GM23338 (cell line): Measurements from ENCODE around the gene IST1. TPM values are rescaled to one million over a fixed set of nuclear protein-coding genes. Genes with fewer than 3 reads are reported as not detected.
"Not testable (repeated sequence)": the region's sequence is repeated elsewhere in the genome, so short reads cannot be mapped to it uniquely, and the experiment has no call there.

Experiments
- ATAC-seq: fragments of 200-7000 bp; cut with Tn5 transposase; 3 replicates; pipeline ENCODE4 v1.9.1; 2020
- DNase-seq: peaks from one replicate; pipeline ENCODE4 v3.0.0-alpha.2; 2015; ENCODE audit warnings: low spot score
- H2AFZ ChIP-seq: fragments of 200-600 bp; sonication (generic); 2 replicates; pipeline ENCODE4 v1.8.0; 2016; ENCODE audit warnings: antibody characterized with exemption, mild to moderate bottlenecking, moderate library complexity
- H3F3A ChIP-seq: fragments of 200-600 bp; sonication (generic); replicated peaks from 2 replicates; pipeline ENCODE4 v1.8.0; 2017; ENCODE audit warnings: antibody characterized with exemption, mixed run types, low read depth
- H3K27ac ChIP-seq: fragments of 200-600 bp; sonication (generic); 2 replicates; pipeline ENCODE4 v1.6.1; 2016; ENCODE audit warnings: low read depth
- H3K27me3 ChIP-seq: fragments of 200-600 bp; sonication (generic); 2 replicates; pipeline ENCODE4 v1.8.0; 2016; ENCODE audit warnings: mild to moderate bottlenecking, mixed run types, moderate library complexity; ENCODE audit not compliant: insufficient read depth
- H3K36me3 ChIP-seq: fragments of 200-600 bp; sonication (generic); 2 replicates; pipeline ENCODE4 v1.8.0; 2016; ENCODE audit warnings: mild to moderate bottlenecking; ENCODE audit not compliant: insufficient read depth
- H3K4me1 ChIP-seq: fragments of 200-600 bp; sonication (generic); 2 replicates; pipeline ENCODE4 v1.8.0; 2016; ENCODE audit warnings: mild to moderate bottlenecking, moderate library complexity; ENCODE audit not compliant: insufficient read depth
- H3K4me2 ChIP-seq: fragments of 200-600 bp; sonication (generic); 2 replicates; pipeline ENCODE4 v1.7.1; 2017; ENCODE audit warnings: mixed run types
- H3K4me3 ChIP-seq: fragments of 200-600 bp; sonication (generic); 2 replicates; pipeline ENCODE4 v1.6.1; 2016; ENCODE audit warnings: mixed run types
- H3K79me2 ChIP-seq: fragments of 200-600 bp; sonication (generic); replicated peaks from 2 replicates; pipeline ENCODE4 v1.8.0; 2017; ENCODE audit warnings: mild to moderate bottlenecking; ENCODE audit not compliant: insufficient read depth
- H3K9me2 ChIP-seq: fragments of 200-600 bp; sonication (generic); 2 replicates; pipeline ENCODE4 v1.8.0; 2017; ENCODE audit not compliant: insufficient read depth
- H4K20me1 ChIP-seq: fragments of 200-600 bp; sonication (generic); replicated peaks from 2 replicates; pipeline ENCODE4 v1.8.0; 2017; ENCODE audit warnings: mild to moderate bottlenecking; ENCODE audit not compliant: insufficient read depth
- H3K27ac Mint-ChIP-seq: 2 replicates; pipeline ENCODE4 v1.8.0; 2020; ENCODE audit warnings: inconsistent platforms, mild to moderate bottlenecking, moderate library complexity, mixed read lengths
- H3K27me3 Mint-ChIP-seq: 3 replicates; pipeline ENCODE4 v1.8.0; 2022; ENCODE audit warnings: low read depth, mild to moderate bottlenecking, moderate library complexity, mixed read lengths, inconsistent platforms; ENCODE audit not compliant: insufficient read depth, poor library complexity
- H3K36me3 Mint-ChIP-seq: 3 replicates; pipeline ENCODE4 v1.8.0; 2021; ENCODE audit warnings: low read depth, mild to moderate bottlenecking, inconsistent platforms, moderate library complexity, mixed read lengths
- H3K4me1 Mint-ChIP-seq: 3 replicates; pipeline ENCODE4 v1.8.0; 2020; ENCODE audit warnings: mild to moderate bottlenecking, inconsistent platforms, mixed read lengths
- H3K4me3 Mint-ChIP-seq: 3 replicates; pipeline ENCODE4 v1.8.0; 2021; ENCODE audit warnings: moderate library complexity, mild to moderate bottlenecking, inconsistent platforms, mixed read lengths
- H3K9me3 Mint-ChIP-seq: 3 replicates; pipeline ENCODE4 v1.8.0; 2020; ENCODE audit warnings: moderate library complexity, mild to moderate bottlenecking, inconsistent platforms, mixed read lengths
- CREB1 ChIP-seq: fragments of 250-450 bp; sonication (Bioruptor Pico); IDR thresholded peaks from 2 replicates; pipeline ENCODE4 v1.5.0; 2020; ENCODE audit warnings: low read depth, mild to moderate bottlenecking, moderate library complexity
- EZH2 ChIP-seq: fragments of 200-600 bp; sonication (generic); IDR thresholded peaks from one replicate; pipeline ENCODE4 v1.8.0; 2017; ENCODE audit warnings: antibody characterized with exemption, mild to moderate bottlenecking, low read depth; ENCODE audit not compliant: unreplicated experiment
- EZH2phosphoT487 ChIP-seq: fragments of 200-600 bp; sonication (generic); IDR thresholded peaks from one replicate; pipeline ENCODE4 v1.8.1; 2018; ENCODE audit warnings: antibody characterized with exemption; ENCODE audit not compliant: unreplicated experiment
- JUNB ChIP-seq: IDR thresholded peaks from one replicate; pipeline ENCODE4 v1.6.1; 2016; ENCODE audit warnings: antibody characterized with exemption; ENCODE audit not compliant: unreplicated experiment
- NANOG ChIP-seq: IDR thresholded peaks from 2 replicates; pipeline ENCODE4 v1.6.1; 2016; ENCODE audit warnings: antibody characterized with exemption, borderline replicate concordance
- POLR2AphosphoS5 ChIP-seq: IDR thresholded peaks from 2 replicates; pipeline ENCODE4 v1.6.1; 2016; ENCODE audit warnings: antibody characterized with exemption, low read depth
- STAT1 ChIP-seq: IDR thresholded peaks from one replicate; pipeline ENCODE4 v1.6.1; 2016; ENCODE audit warnings: antibody characterized with exemption; ENCODE audit not compliant: unreplicated experiment
- ZNF114 ChIP-seq: fragments of 250-450 bp; sonication (Bioruptor Pico); IDR thresholded peaks from 2 replicates; pipeline ENCODE4 v1.5.0; 2020; ENCODE audit warnings: mild to moderate bottlenecking, moderate library complexity
- polyA plus RNA-seq: library from polyadenylated mRNA; unstranded; fragments of >200 nt; fragmentation: Nextera tagmentation; extraction: Ambion mirVana; gene quantifications from 2 replicates; pipeline ENCODE4 v1.2.1, GENCODE V29; 2016
- total RNA-seq: library from RNA; depleted of rRNA; stranded (reverse); fragments of >200 nt; shearing (Covaris generic); gene quantifications from 2 replicates; pipeline ENCODE4 v1.2.3, GENCODE V29; 2014
- TF ChIP-seq, protein P1 (sequence below): IDR thresholded peaks from 2 replicates; pipeline ENCODE4 v1.6.1; 2016; ENCODE audit warnings: antibody characterized with exemption
- TF ChIP-seq, protein P2 (sequence below), 2 experiments: fragments of 200-600 bp in 1 of 2; sonication (generic) in 1 of 2; conservative IDR thresholded peaks; 2 replicates each; pipeline versions ENCODE4 v1.5.1 to v1.6.1; 2016 to 2017; ENCODE audit warnings: antibody characterized with exemption in 2 of 2, low read depth in 2 of 2, mild to moderate bottlenecking in 2 of 2, moderate library complexity in 1 of 2

IST1 gene
- total and polyA plus RNA-seq, 2 experiments from 2014 or later = 108 to 234 TPM

DNA sequence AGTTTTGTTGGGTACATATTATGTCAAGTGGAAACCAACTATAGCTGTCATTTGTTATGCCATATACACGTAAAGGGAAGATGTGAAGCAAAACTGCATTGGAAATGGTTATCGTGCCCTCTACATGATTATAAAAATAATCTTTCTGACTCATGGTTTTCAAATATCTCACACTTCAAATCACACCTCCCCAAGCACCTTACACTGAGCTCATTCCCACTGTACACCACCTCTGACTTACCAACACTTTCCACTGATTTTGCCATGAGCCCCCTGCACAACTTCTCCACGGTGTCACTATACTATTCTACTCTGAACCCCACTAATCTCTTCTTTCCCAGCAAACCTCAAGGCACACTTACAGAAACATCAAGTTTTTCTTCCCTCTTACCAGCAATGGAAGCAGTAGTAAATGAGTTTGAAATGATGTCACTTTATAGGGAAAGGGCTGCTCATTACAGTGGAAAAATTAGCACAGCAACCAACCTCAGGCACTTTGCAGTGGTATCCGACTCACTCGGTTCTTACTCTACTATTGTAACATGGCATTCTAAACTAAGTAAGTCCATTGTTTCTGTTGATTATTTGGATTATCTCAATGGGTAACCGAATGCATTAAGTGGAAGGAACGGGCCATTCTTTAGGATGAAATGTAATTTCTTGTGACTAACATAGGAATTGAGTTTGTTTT lies 30.0 kb upstream of the IST1 start:
- H4K20me1 ChIP-seq = no peaks in the 10 kb centered on the region; the same call in none of the 2 replicates
- H3K4me1 Mint-ChIP-seq = no peaks in the 10 kb centered on the region; the same call in 2 of the 3 replicates
- H3K4me1 ChIP-seq = no peaks in the 10 kb centered on the region
- H3K36me3 Mint-ChIP-seq = peaks cover 36% of the 10 kb centered on the region
- no peak overlapping the region for H2AFZ ChIP-seq
- peaks cover under 1% of the 10 kb centered on the region for H3K27me3 Mint-ChIP-seq
- no peak for ATAC-seq
- H3K4me3 ChIP-seq = no peak overlapping the region
- DNase-seq = no peak
- H3K79me2 ChIP-seq = no peaks in the 10 kb centered on the region
- TF ChIP-seq CREB1 (CRISPR knock-in tag) (no peak), JUNB (no peak), POLR2AphosphoS5 (no peak), EZH2 (no peak), ZNF114 (CRISPR knock-in tag) (no peak), EZH2phosphoT487 (no peak), NANOG (no peak), STAT1 (no peak)
- TF ChIP-seq, protein P1, sequence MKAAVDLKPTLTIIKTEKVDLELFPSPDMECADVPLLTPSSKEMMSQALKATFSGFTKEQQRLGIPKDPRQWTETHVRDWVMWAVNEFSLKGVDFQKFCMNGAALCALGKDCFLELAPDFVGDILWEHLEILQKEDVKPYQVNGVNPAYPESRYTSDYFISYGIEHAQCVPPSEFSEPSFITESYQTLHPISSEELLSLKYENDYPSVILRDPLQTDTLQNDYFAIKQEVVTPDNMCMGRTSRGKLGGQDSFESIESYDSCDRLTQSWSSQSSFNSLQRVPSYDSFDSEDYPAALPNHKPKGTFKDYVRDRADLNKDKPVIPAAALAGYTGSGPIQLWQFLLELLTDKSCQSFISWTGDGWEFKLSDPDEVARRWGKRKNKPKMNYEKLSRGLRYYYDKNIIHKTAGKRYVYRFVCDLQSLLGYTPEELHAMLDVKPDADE = no peak
- TF ChIP-seq, protein P2, sequence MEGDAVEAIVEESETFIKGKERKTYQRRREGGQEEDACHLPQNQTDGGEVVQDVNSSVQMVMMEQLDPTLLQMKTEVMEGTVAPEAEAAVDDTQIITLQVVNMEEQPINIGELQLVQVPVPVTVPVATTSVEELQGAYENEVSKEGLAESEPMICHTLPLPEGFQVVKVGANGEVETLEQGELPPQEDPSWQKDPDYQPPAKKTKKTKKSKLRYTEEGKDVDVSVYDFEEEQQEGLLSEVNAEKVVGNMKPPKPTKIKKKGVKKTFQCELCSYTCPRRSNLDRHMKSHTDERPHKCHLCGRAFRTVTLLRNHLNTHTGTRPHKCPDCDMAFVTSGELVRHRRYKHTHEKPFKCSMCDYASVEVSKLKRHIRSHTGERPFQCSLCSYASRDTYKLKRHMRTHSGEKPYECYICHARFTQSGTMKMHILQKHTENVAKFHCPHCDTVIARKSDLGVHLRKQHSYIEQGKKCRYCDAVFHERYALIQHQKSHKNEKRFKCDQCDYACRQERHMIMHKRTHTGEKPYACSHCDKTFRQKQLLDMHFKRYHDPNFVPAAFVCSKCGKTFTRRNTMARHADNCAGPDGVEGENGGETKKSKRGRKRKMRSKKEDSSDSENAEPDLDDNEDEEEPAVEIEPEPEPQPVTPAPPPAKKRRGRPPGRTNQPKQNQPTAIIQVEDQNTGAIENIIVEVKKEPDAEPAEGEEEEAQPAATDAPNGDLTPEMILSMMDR (conservative IDR thresholded peaks at IDR 0.05; ENCODE audit: low read depth in 2 of 2) = no peak
- no peaks in the 10 kb centered on the region for H3F3A ChIP-seq
- no peak overlapping the region for H3K4me3 Mint-ChIP-seq
- no peaks in the 10 kb centered on the region; the same call in 1 of the 2 replicates for H3K36me3 ChIP-seq
- H3K27me3 ChIP-seq = no peaks in the 10 kb centered on the region
- no peak overlapping the region for H3K4me2 ChIP-seq
- no peak overlapping the region for H3K27ac ChIP-seq
- no peak overlapping the region for H3K27ac Mint-ChIP-seq
- no peaks in the 10 kb centered on the region for H3K9me2 ChIP-seq
- no peaks in the 10 kb centered on the region for H3K9me3 Mint-ChIP-seq

DNA sequence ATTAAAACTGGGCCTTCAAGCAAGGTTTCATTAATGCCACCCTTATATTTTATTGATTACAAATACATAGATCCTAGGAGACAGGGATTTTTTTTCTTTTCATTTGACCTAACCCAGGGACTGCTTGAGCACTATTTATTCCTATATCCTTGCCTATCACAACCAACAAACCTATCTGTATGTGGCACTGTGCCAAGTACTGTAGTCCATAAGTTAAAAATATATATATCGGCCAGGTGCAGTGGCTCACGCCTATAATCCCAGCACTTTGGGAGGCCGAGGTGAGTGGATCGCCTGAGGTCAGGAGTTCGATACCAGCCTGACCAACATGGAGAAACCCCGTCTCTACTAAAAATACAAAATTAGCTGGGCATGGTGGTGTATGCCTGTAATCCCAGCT lies 28.2 kb upstream of the IST1 start:
- not testable (repeated sequence) for H3K36me3 ChIP-seq, H3K9me3 Mint-ChIP-seq, H2AFZ ChIP-seq, H3K4me2 ChIP-seq, H3K27me3 Mint-ChIP-seq, H3K27me3 ChIP-seq, DNase-seq, H4K20me1 ChIP-seq, H3K4me1 ChIP-seq, H3K4me3 ChIP-seq, H3K27ac ChIP-seq, H3F3A ChIP-seq, H3K4me1 Mint-ChIP-seq, H3K79me2 ChIP-seq, H3K4me3 Mint-ChIP-seq, H3K27ac Mint-ChIP-seq, H3K9me2 ChIP-seq, ATAC-seq
- H3K36me3 Mint-ChIP-seq = peaks cover 27% of the 10 kb centered on the region; the same call in 2 of the 3 replicates
